Smooth muscle cell (in vitro differentiated cells): ENCODE data around the gene EPB41L4B. TPM values are rescaled to one million over a fixed set of nuclear protein-coding genes. Genes with fewer than 3 reads are reported as not detected.

Experiments
- DNase-seq: peaks from one replicate; lab custom pipeline; 2025; ENCODE audit not compliant: unreplicated experiment; lab: John Stamatoyannopoulos, UW
- H2AFZ ChIP-seq: fragments of 200-600 bp; sonication (generic); 2 replicates; pipeline ENCODE4 v1.6.0; 2016; ENCODE audit warnings: antibody characterized with exemption, low read depth, mild to moderate bottlenecking
- H3F3A ChIP-seq: fragments of 200-600 bp; sonication (generic); 2 replicates; pipeline ENCODE4 v1.6.0; 2017; ENCODE audit warnings: antibody characterized with exemption, low read depth
- H3K27ac ChIP-seq: fragments of 200-600 bp; sonication (generic); 2 replicates; pipeline ENCODE4 v1.5.1; 2016; ENCODE audit warnings: low read depth, mild to moderate bottlenecking
- H3K27me3 ChIP-seq: fragments of 200-600 bp; sonication (generic); 2 replicates; pipeline ENCODE4 v1.6.1; 2016; ENCODE audit warnings: low read depth, mild to moderate bottlenecking
- H3K36me3 ChIP-seq: fragments of 200-600 bp; sonication (generic); 2 replicates; pipeline ENCODE4 v1.5.1; 2016; ENCODE audit warnings: low read depth
- H3K4me1 ChIP-seq: fragments of 200-600 bp; sonication (generic); 2 replicates; pipeline ENCODE4 v1.5.1; 2016; ENCODE audit warnings: low read depth
- H3K4me2 ChIP-seq: fragments of 200-600 bp; sonication (generic); 2 replicates; pipeline ENCODE4 v1.6.0; 2016; ENCODE audit warnings: mild to moderate bottlenecking
- H3K4me3 ChIP-seq: fragments of 200-600 bp; sonication (generic); 2 replicates; pipeline ENCODE4 v1.5.1; 2016; ENCODE audit warnings: mild to moderate bottlenecking
- H3K79me2 ChIP-seq: fragments of 200-600 bp; sonication (generic); 2 replicates; pipeline ENCODE4 v1.6.0; 2016; ENCODE audit warnings: low read depth, mild to moderate bottlenecking
- H3K9ac ChIP-seq: fragments of 200-600 bp; sonication (generic); 2 replicates; pipeline ENCODE4 v1.6.0; 2016; ENCODE audit warnings: low read depth
- H3K9me3 ChIP-seq: fragments of 200-600 bp; sonication (generic); replicated peaks from 2 replicates; pipeline ENCODE4 v1.5.1; 2016; ENCODE audit warnings: low read depth
- H4K20me1 ChIP-seq: fragments of 200-600 bp; sonication (generic); 2 replicates; pipeline ENCODE4 v1.6.0; 2016; ENCODE audit warnings: low read depth
- WGBS: methylation state at CpG from one replicate; pipeline ENCODE4 v1.1.7; 2016; ENCODE audit warnings: low lambda C conversion rate; 5-methylcytosine and 5-hydroxymethylcytosine counted together
- polyA plus RNA-seq: library from polyadenylated mRNA; unstranded; fragments of >200 nt; fragmentation: Nextera tagmentation; extraction: Ambion mirVana; gene quantifications from 2 replicates; pipeline ENCODE4 v1.2.1, GENCODE V29; 2016
- total RNA-seq: library from RNA; depleted of rRNA; stranded (reverse); fragments of >200 nt; gene quantifications from 2 replicates; pipeline ENCODE4 v1.2.3, GENCODE V29; 2014
- TF ChIP-seq, protein P1 (sequence below): fragments of 200-600 bp; sonication (generic); IDR thresholded peaks from 2 replicates; pipeline ENCODE4 v1.5.1; 2017; ENCODE audit warnings: borderline replicate concordance, mild to moderate bottlenecking, antibody characterized with exemption; ENCODE audit not compliant: insufficient read depth, poor library complexity, severe bottlenecking

The EPB41L4B gene
- total and polyA plus RNA-seq, 2 experiments from 2014 or later = 0.74 to 2.5 TPM

DNA sequence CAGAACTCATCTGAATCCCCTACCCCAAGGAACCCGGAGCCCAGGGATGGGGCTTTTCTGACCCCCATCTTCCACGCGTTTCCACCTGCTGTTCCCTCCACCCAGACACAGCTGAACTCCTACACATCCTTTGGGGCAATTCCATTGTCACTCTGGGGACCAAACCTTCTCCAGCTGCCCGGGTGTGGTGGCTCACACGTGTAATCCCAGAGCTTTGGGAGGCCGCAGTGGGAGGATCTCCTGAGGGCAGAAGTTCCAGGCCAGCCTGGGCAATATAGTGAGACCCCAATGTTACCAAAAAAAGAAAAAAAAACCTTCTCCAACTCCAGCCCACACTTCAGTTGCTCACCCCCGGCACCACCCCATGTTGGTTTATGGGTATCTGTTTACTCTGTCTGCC lies 8.1 kb downstream of the EPB41L4B start:
- TF ChIP-seq, protein P1, sequence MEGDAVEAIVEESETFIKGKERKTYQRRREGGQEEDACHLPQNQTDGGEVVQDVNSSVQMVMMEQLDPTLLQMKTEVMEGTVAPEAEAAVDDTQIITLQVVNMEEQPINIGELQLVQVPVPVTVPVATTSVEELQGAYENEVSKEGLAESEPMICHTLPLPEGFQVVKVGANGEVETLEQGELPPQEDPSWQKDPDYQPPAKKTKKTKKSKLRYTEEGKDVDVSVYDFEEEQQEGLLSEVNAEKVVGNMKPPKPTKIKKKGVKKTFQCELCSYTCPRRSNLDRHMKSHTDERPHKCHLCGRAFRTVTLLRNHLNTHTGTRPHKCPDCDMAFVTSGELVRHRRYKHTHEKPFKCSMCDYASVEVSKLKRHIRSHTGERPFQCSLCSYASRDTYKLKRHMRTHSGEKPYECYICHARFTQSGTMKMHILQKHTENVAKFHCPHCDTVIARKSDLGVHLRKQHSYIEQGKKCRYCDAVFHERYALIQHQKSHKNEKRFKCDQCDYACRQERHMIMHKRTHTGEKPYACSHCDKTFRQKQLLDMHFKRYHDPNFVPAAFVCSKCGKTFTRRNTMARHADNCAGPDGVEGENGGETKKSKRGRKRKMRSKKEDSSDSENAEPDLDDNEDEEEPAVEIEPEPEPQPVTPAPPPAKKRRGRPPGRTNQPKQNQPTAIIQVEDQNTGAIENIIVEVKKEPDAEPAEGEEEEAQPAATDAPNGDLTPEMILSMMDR = no peak
- Histone ChIP-seq H3K79me2 (no peaks in the 10 kb centered on the region), H3K4me1 (no peaks in the 10 kb centered on the region), H3K36me3 (no peaks in the 10 kb centered on the region), H3K27me3 (peaks cover 30% of the 10 kb centered on the region), H2AFZ (no peak overlapping the region), H3K9me3 (no peaks in the 10 kb centered on the region), H3K4me3 (no peak overlapping the region), H3K9ac (no peak overlapping the region), H4K20me1 (peaks cover 3% of the 10 kb centered on the region), H3K27ac (no peak overlapping the region), H3F3A (no peaks in the 10 kb centered on the region), H3K4me2 (no peak overlapping the region)
- no peak for DNase-seq
- WGBS = 84% methylated on average over 7 of the region's 7 CpGs

- Histone ChIP-seq H4K20me1 (peaks cover 3% of the 10 kb centered on the region), H3K27me3 (peaks cover 20% of the 10 kb centered on the region), H3K79me2 (no peaks in the 10 kb centered on the region), H3K4me2 (no peak overlapping the region), H3K9me3 (no peaks in the 10 kb centered on the region), H3K36me3 (no peaks in the 10 kb centered on the region), H3K4me3 (no peak overlapping the region), H3K27ac (no peak overlapping the region), H2AFZ (no peak overlapping the region), H3K4me1 (no peaks in the 10 kb centered on the region), H3K9ac (no peak overlapping the region), H3F3A (no peaks in the 10 kb centered on the region)
- DNase-seq = no peak
- TF ChIP-seq, protein P1 = no peak
- 70% methylated on average over 7 of the region's 7 CpGs for WGBS
Measured at GRCh38 chr9:109311731-109312130, 9.1 kb downstream of the EPB41L4B start.

GRCh38 chr9:109311286-109311685 lies 9.6 kb downstream of the EPB41L4B start:
- H3K27me3 ChIP-seq = peaks cover 16% of the 10 kb centered on the region
- no peaks in the 10 kb centered on the region for H3F3A ChIP-seq
- H3K4me1 ChIP-seq = no peaks in the 10 kb centered on the region
- DNase-seq = no peak
- H3K36me3 ChIP-seq = no peaks in the 10 kb centered on the region
- H3K4me3 ChIP-seq = no peak overlapping the region
- H3K9ac ChIP-seq = no peak overlapping the region
- peaks cover 3% of the 10 kb centered on the region for H4K20me1 ChIP-seq
- no peaks in the 10 kb centered on the region for H3K79me2 ChIP-seq
- no peak overlapping the region for H3K27ac ChIP-seq
- H3K4me2 ChIP-seq = no peak overlapping the region
- TF ChIP-seq, protein P1 = no peak
- H2AFZ ChIP-seq = no peak overlapping the region
- 95% methylated on average over 5 of the region's 5 CpGs for WGBS
- H3K9me3 ChIP-seq = no peaks in the 10 kb centered on the region

- peaks cover 16% of the 10 kb centered on the region for H3K27me3 ChIP-seq
- H3K4me3 ChIP-seq = no peak overlapping the region
- no peaks in the 10 kb centered on the region for H3F3A ChIP-seq
- no peaks in the 10 kb centered on the region for H3K79me2 ChIP-seq
- TF ChIP-seq, protein P1 = no peak
- H4K20me1 ChIP-seq = no peaks in the 10 kb centered on the region
- no peaks in the 10 kb centered on the region for H3K36me3 ChIP-seq
- no peak overlapping the region for H3K4me2 ChIP-seq
- H3K9ac ChIP-seq = no peak overlapping the region
- no peak for DNase-seq
- no peak overlapping the region for H2AFZ ChIP-seq
- WGBS = 84% methylated on average over 7 of the region's 7 CpGs
- H3K9me3 ChIP-seq = no peaks in the 10 kb centered on the region
- no peaks in the 10 kb centered on the region for H3K4me1 ChIP-seq
- no peak overlapping the region for H3K27ac ChIP-seq
Measured at GRCh38 chr9:109310486-109310901, 10.4 kb downstream of the EPB41L4B start.
